Central memory CD8-positive, alpha-beta T cell (primary cell): ENCODE measurements around the gene CDH16.

Source experiments
- ATAC-seq: fragments of 150-1000 bp; cut with Tn5 transposase; replicated peaks from 2 replicates; pipeline ENCODE4 v1.10.0; 2022; ENCODE audit warnings: mild to moderate bottlenecking, moderate FRiP score, moderate number of reproducible peaks; ENCODE audit not compliant: poor library complexity, severe bottlenecking; ENCODE audit errors: extremely low read depth
- DNase-seq, 2 donors: peaks; one replicate each; pipeline ENCODE4 v3.0.0; 2021; ENCODE audit warnings: low spot score in 2 of 2
- H3K27ac Mint-ChIP-seq: one replicate; pipeline ENCODE4 v1.8.0; 2022; ENCODE audit warnings: low read depth, mild to moderate bottlenecking, moderate library complexity, mixed read lengths
- H3K27me3 Mint-ChIP-seq: one replicate; pipeline ENCODE4 v1.8.0; 2022; ENCODE audit warnings: mixed read lengths
- H3K36me3 Mint-ChIP-seq: one replicate; pipeline ENCODE4 v1.8.0; 2022; ENCODE audit warnings: mild to moderate bottlenecking, moderate library complexity, mixed read lengths; ENCODE audit not compliant: insufficient read depth
- H3K4me1 Mint-ChIP-seq: one replicate; pipeline ENCODE4 v1.8.0; 2022; ENCODE audit warnings: mixed read lengths
- H3K4me3 Mint-ChIP-seq: one replicate; pipeline ENCODE4 v1.8.0; 2022; ENCODE audit warnings: mild to moderate bottlenecking, moderate library complexity, mixed read lengths
- H3K9me3 Mint-ChIP-seq: one replicate; pipeline ENCODE4 v1.8.0; 2022; ENCODE audit warnings: mixed read lengths

The CDH16 gene

DNA sequence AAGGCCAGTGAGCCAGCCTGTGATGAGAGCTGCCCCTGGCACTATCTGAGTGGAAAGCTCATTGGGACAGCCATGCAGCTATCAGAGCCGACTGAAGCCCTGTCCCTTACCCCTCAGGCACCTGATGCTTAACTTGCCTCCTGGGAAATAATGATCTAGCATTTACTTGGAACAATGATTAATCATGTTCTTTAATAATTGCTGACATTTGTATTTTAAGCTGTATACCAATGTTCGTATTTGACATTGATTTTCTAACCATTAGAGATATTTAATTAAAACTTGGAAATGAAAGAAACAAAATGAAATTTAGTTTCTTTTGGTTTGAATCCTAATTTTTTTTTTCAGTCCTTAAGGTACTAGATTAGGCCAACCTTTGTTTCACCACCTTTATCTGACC, 27.9 kb downstream of the CDH16 start:
- Mint-ChIP-seq H3K27ac (no peak overlapping the region), H3K36me3 (peaks cover 20% of the 10 kb centered on the region), H3K27me3 (no peaks in the 10 kb centered on the region), H3K9me3 (no peaks in the 10 kb centered on the region), H3K4me3 (no peak overlapping the region), H3K4me1 (peaks cover 8% of the 10 kb centered on the region)
- no peak for ATAC-seq
- DNase-seq, result no peak

- ATAC-seq (no peak), DNase-seq (no peak)
- Mint-ChIP-seq H3K4me1 (peaks cover 7% of the 10 kb centered on the region), H3K27me3 (no peaks in the 10 kb centered on the region), H3K4me3 (no peak overlapping the region), H3K36me3 (peaks cover 29% of the 10 kb centered on the region), H3K27ac (no peak overlapping the region), H3K9me3 (no peaks in the 10 kb centered on the region)
Observed at GRCh38 chr16:66889622-66890021, 29.1 kb downstream of the CDH16 start.

- Mint-ChIP-seq H3K36me3 (peaks cover 33% of the 10 kb centered on the region), H3K27ac (no peak overlapping the region), H3K27me3 (no peaks in the 10 kb centered on the region), H3K4me3 (no peak overlapping the region), H3K9me3 (no peaks in the 10 kb centered on the region), H3K4me1 (peaks cover 6% of the 10 kb centered on the region)
- ATAC-seq, result no peak
- no peak for DNase-seq
Observed at GRCh38 chr16:66888647-66889615, 29.8 kb downstream of the CDH16 start.

DNA sequence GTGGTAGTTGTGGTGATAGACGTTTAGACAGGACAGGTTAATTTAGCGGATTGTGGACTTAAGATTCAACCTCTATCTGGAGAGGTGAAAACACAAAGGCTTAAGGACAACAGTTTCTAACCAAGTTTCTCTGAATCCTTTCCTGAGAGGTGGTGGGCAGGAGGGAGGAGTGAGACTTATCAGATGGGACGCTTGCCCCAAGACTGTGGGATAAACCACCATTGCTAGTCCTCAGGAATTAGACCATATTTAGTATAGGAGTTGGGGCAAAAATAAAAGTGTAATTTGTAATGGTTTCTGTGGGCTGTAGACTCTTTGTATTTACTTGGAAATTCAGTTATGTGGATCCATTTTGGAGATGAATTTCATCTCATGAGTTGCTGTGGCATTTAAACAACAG, 31.8 kb downstream of the CDH16 start:
- Mint-ChIP-seq H3K36me3 (peaks cover 34% of the 10 kb centered on the region), H3K27me3 (no peaks in the 10 kb centered on the region), H3K4me1 (peaks cover 13% of the 10 kb centered on the region), H3K27ac (no peak overlapping the region), H3K4me3 (no peak overlapping the region), H3K9me3 (no peaks in the 10 kb centered on the region)
- no peak for DNase-seq
- no peak for ATAC-seq

DNA sequence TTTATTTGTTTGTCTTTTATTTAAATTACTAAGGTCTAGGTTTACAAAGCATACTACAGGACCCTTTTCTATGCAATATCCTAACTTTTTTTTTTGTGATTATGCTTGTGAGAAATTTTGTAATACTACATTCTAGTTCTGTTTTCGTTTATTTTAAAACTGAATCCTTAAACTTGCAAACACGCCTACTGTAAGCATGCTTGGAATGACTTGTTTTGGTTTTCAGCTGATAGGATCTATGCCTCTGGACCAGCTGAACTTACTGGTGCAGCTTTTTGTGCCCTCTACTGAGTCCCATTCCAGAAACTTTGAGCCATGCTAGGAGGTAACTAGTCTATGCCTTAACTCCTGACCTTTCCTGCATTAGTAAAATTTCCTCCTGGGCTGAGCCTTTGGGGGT, 32.4 kb downstream of the CDH16 start:
- Mint-ChIP-seq H3K36me3 (peaks cover 35% of the 10 kb centered on the region), H3K9me3 (no peaks in the 10 kb centered on the region)
- ATAC-seq, result no peak

GRCh38 chr16:66885491-66885890, 33.2 kb downstream of the CDH16 start:
- DNase-seq (no peak), ATAC-seq (no peak)
- Mint-ChIP-seq H3K9me3 (no peaks in the 10 kb centered on the region), H3K4me3 (no peak overlapping the region), H3K4me1 (peaks cover 17% of the 10 kb centered on the region), H3K36me3 (peaks cover 33% of the 10 kb centered on the region), H3K27me3 (no peaks in the 10 kb centered on the region), H3K27ac (no peak overlapping the region)

More for the DNA sequence above, 32.4 kb downstream of the CDH16 start:
- DNase-seq, result no peak
- H3K27ac Mint-ChIP-seq, result no peak overlapping the region
- no peak overlapping the region for H3K4me3 Mint-ChIP-seq
- H3K4me1 Mint-ChIP-seq, result peaks cover 15% of the 10 kb centered on the region
- no peaks in the 10 kb centered on the region for H3K27me3 Mint-ChIP-seq

GRCh38 chr16:66882702-66883101, 36.0 kb downstream of the CDH16 start:
- no peaks in the 10 kb centered on the region for H3K9me3 Mint-ChIP-seq
- H3K36me3 Mint-ChIP-seq, result peaks cover 30% of the 10 kb centered on the region
- no peak overlapping the region for H3K4me3 Mint-ChIP-seq
- DNase-seq, result no peak
- peaks cover 36% of the 10 kb centered on the region for H3K4me1 Mint-ChIP-seq
- no peak overlapping the region for H3K27ac Mint-ChIP-seq
- ATAC-seq, result no peak
- H3K27me3 Mint-ChIP-seq, result no peaks in the 10 kb centered on the region

- DNase-seq (no peak), ATAC-seq (no peak)
- Mint-ChIP-seq H3K9me3 (no peaks in the 10 kb centered on the region), H3K27ac (no peak overlapping the region), H3K36me3 (peaks cover 29% of the 10 kb centered on the region), H3K27me3 (no peaks in the 10 kb centered on the region), H3K4me3 (peak overlapping the region; percentile 99), H3K4me1 (peaks cover 36% of the 10 kb centered on the region)
Observed at GRCh38 chr16:66881964-66882508, 36.6 kb downstream of the CDH16 start.

- no peaks in the 10 kb centered on the region for H3K9me3 Mint-ChIP-seq
- H3K36me3 Mint-ChIP-seq, result peaks cover 26% of the 10 kb centered on the region
- ATAC-seq (no peak), DNase-seq (no peak)
- H3K4me1 Mint-ChIP-seq, result peaks cover 36% of the 10 kb centered on the region
- H3K27me3 Mint-ChIP-seq, result no peaks in the 10 kb centered on the region
- H3K27ac Mint-ChIP-seq, result no peak overlapping the region
- peak overlapping the region; percentile 99 for H3K4me3 Mint-ChIP-seq
Observed at GRCh38 chr16:66881560-66881959, 37.1 kb downstream of the CDH16 start.

GRCh38 chr16:66881014-66881417, 37.7 kb downstream of the CDH16 start:
- DNase-seq, result no peak
- ATAC-seq, result peak; percentile 45
- H3K4me1 Mint-ChIP-seq, result peaks cover 36% of the 10 kb centered on the region
- H3K36me3 Mint-ChIP-seq, result peaks cover 20% of the 10 kb centered on the region
- H3K4me3 Mint-ChIP-seq, result peak overlapping the region; percentile 99
- no peak overlapping the region for H3K27ac Mint-ChIP-seq
- no peaks in the 10 kb centered on the region for H3K27me3 Mint-ChIP-seq
- no peaks in the 10 kb centered on the region for H3K9me3 Mint-ChIP-seq

- H3K27me3 Mint-ChIP-seq, result no peaks in the 10 kb centered on the region
- peak; percentile 77 to 78 for DNase-seq
- ATAC-seq, result peak; percentile 96
- peaks cover 32% of the 10 kb centered on the region for H3K4me1 Mint-ChIP-seq
- peaks cover 18% of the 10 kb centered on the region for H3K36me3 Mint-ChIP-seq
- H3K9me3 Mint-ChIP-seq, result no peaks in the 10 kb centered on the region
- peak within 1 kb of the TSS; percentile 99 for H3K4me3 Mint-ChIP-seq
- H3K27ac Mint-ChIP-seq, result peak within 1 kb of the TSS; percentile 96
Observed at GRCh38 chr16:66880288-66881013, 38.2 kb downstream of the CDH16 start, which contains the start of gene PDP2. PDP2 (plus strand) TSS chr16:66880515; CDS start chr16:66884285, 3,770 bp downstream.

- DNase-seq (no peak), ATAC-seq (no peak)
- Mint-ChIP-seq H3K4me3 (peak overlapping the region; percentile 48), H3K27ac (no peak overlapping the region), H3K36me3 (peaks cover 10% of the 10 kb centered on the region), H3K9me3 (no peaks in the 10 kb centered on the region), H3K4me1 (peaks cover 43% of the 10 kb centered on the region), H3K27me3 (no peaks in the 10 kb centered on the region)
Observed at GRCh38 chr16:66878067-66878466, 40.6 kb downstream of the CDH16 start.
